Measurements from ENCODE around the gene ABHD17A. TPM values are rescaled to one million over a fixed set of nuclear protein-coding genes. Genes with fewer than 3 reads are reported as not detected.

The ABHD17A gene
- total RNA-seq, 1 donor = 52.5 TPM

GRCh38 chr19:1845125-1845515 lies 40.2 kb downstream of the ABHD17A start:
- H3K27ac ChIP-seq (ENCODE audit: low read depth, low read length) = no peak overlapping the region
- no peaks in the 10 kb centered on the region for H3K27me3 ChIP-seq (ENCODE audit: insufficient read depth, low read length)
- peaks cover 88% of the 10 kb centered on the region for H3K79me2 ChIP-seq (ENCODE audit: insufficient read depth, low read length)
- H3K4me1 ChIP-seq (ENCODE audit: insufficient read depth, low read length) = peaks cover 10% of the 10 kb centered on the region
- no peak overlapping the region for H3K4me2 ChIP-seq (ENCODE audit: insufficient read depth, low read length)
- no peaks in the 10 kb centered on the region for H3K9me3 ChIP-seq (ENCODE audit: low read depth, low read length)
- peaks cover 72% of the 10 kb centered on the region for H4K20me1 ChIP-seq (ENCODE audit: insufficient read depth, low read length)
- no peak for DNase-seq (ENCODE audit: insufficient read length, low spot score, missing footprints)
- H2AFZ ChIP-seq (ENCODE audit: low read length) = no peak overlapping the region
- no peak for TF ChIP-seq CTCF (IDR thresholded peaks at IDR 0.05; ENCODE audit: extremely low read depth, low read depth, low read length)
- no peaks in the 10 kb centered on the region for H3K36me3 ChIP-seq (ENCODE audit: insufficient read depth, low read length)
- no peak overlapping the region for H3K4me3 ChIP-seq (ENCODE audit: insufficient read depth, low read length)

- DNase-seq (ENCODE audit: insufficient read length, low spot score, missing footprints) = no peak
- H3K4me1 ChIP-seq (ENCODE audit: insufficient read depth, low read length) = peaks cover 10% of the 10 kb centered on the region
Observed at GRCh38 chr19:1844513-1845124, 40.7 kb downstream of the ABHD17A start.

GRCh38 chr19:1843646-1844394 lies 41.5 kb downstream of the ABHD17A start:
- no peaks in the 10 kb centered on the region for H3K9me3 ChIP-seq (ENCODE audit: low read depth, low read length)
- peaks cover 96% of the 10 kb centered on the region for H3K79me2 ChIP-seq (ENCODE audit: insufficient read depth, low read length)
- H3K4me3 ChIP-seq (ENCODE audit: insufficient read depth, low read length) = no peak overlapping the region
- H2AFZ ChIP-seq (ENCODE audit: low read length) = no peak overlapping the region
- no peaks in the 10 kb centered on the region for H3K36me3 ChIP-seq (ENCODE audit: insufficient read depth, low read length)
- DNase-seq (ENCODE audit: insufficient read length, low spot score, missing footprints) = no peak
- H3K4me1 ChIP-seq (ENCODE audit: insufficient read depth, low read length) = peaks cover 10% of the 10 kb centered on the region
- no peaks in the 10 kb centered on the region for H3K27me3 ChIP-seq (ENCODE audit: insufficient read depth, low read length)
- no peak for TF ChIP-seq CTCF (IDR thresholded peaks at IDR 0.05; ENCODE audit: extremely low read depth, low read depth, low read length)
- H3K4me2 ChIP-seq (ENCODE audit: insufficient read depth, low read length) = no peak overlapping the region
- peaks cover 72% of the 10 kb centered on the region for H4K20me1 ChIP-seq (ENCODE audit: insufficient read depth, low read length)
- no peak overlapping the region for H3K27ac ChIP-seq (ENCODE audit: low read depth, low read length)

More at GRCh38 chr19:1844513-1845124, 40.7 kb downstream of the ABHD17A start:
- no peak overlapping the region for H3K4me3 ChIP-seq (ENCODE audit: insufficient read depth, low read length)
- H2AFZ ChIP-seq (ENCODE audit: low read length) = no peak overlapping the region
- TF ChIP-seq CTCF (IDR thresholded peaks at IDR 0.05; ENCODE audit: extremely low read depth, low read depth, low read length) = no peak
- H3K27me3 ChIP-seq (ENCODE audit: insufficient read depth, low read length) = no peaks in the 10 kb centered on the region
- H3K4me2 ChIP-seq (ENCODE audit: insufficient read depth, low read length) = no peak overlapping the region
- no peaks in the 10 kb centered on the region for H3K9me3 ChIP-seq (ENCODE audit: low read depth, low read length)
- H4K20me1 ChIP-seq (ENCODE audit: insufficient read depth, low read length) = peaks cover 73% of the 10 kb centered on the region
- no peaks in the 10 kb centered on the region for H3K36me3 ChIP-seq (ENCODE audit: insufficient read depth, low read length)
- peaks cover 90% of the 10 kb centered on the region for H3K79me2 ChIP-seq (ENCODE audit: insufficient read depth, low read length)
- no peak overlapping the region for H3K27ac ChIP-seq (ENCODE audit: low read depth, low read length)

GRCh38 chr19:1843116-1843515 lies 42.2 kb downstream of the ABHD17A start:
- peaks cover 77% of the 10 kb centered on the region for H4K20me1 ChIP-seq (ENCODE audit: insufficient read depth, low read length)

More at GRCh38 chr19:1843116-1843515, 42.2 kb downstream of the ABHD17A start:
- no peak overlapping the region for H2AFZ ChIP-seq (ENCODE audit: low read length)
- no peak overlapping the region for H3K27ac ChIP-seq (ENCODE audit: low read depth, low read length)
- H3K9me3 ChIP-seq (ENCODE audit: low read depth, low read length) = no peaks in the 10 kb centered on the region
- no peak overlapping the region for H3K4me3 ChIP-seq (ENCODE audit: insufficient read depth, low read length)
- no peak for DNase-seq (ENCODE audit: insufficient read length, low spot score, missing footprints)
- H3K36me3 ChIP-seq (ENCODE audit: insufficient read depth, low read length) = no peaks in the 10 kb centered on the region
- no peak for TF ChIP-seq CTCF (IDR thresholded peaks at IDR 0.05; ENCODE audit: extremely low read depth, low read depth, low read length)
- no peaks in the 10 kb centered on the region for H3K27me3 ChIP-seq (ENCODE audit: insufficient read depth, low read length)
- peaks cover 98% of the 10 kb centered on the region for H3K79me2 ChIP-seq (ENCODE audit: insufficient read depth, low read length)
- H3K4me1 ChIP-seq (ENCODE audit: insufficient read depth, low read length) = peaks cover 10% of the 10 kb centered on the region
- H3K4me2 ChIP-seq (ENCODE audit: insufficient read depth, low read length) = no peak overlapping the region

Data from osteoblast (primary cell).